ENCODE results near the gene NNMT. TPM values are rescaled to one million over a fixed set of nuclear protein-coding genes. Genes with fewer than 3 reads are reported as not detected.
A peak's percentile ranks its signal among the peaks of the same experiment; 100 is the strongest.

NNMT gene
- polyA plus RNA-seq, 1 experiment: 188 TPM

DNA sequence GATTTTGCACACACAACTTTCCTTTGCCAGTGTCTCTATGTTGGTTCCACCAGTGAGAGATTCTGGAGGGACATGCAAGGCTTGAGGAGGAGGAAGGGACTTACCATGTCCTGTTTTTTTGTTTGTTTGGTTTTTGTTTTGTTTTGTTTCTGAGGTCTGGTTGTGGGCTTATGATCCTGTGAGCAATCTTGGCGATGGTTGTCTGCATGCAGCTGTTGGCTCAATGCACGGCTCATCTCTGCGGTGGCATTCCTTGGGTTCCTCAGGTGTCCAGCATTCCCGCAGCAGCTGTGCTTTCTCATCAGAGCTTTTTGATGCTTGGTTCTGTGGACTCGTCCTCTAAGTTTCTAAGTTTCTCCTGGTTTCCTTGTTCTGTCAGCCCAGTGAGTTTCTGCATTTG is 4.8 kb upstream of the NNMT start:
- ChIA-PET POLR2A (no interaction called here), CTCF (interaction anchor here (0.5 to 5.2 kb wide), 3 partner anchors 10 to 71 kb away, joined by 4 to 37 read pairs (median 4); no protein-coding TSS in a partner anchor)
- H3K9me3 ChIP-seq (ENCODE audit: control insufficient read depth, insufficient read depth, low read length): no peaks in the 10 kb centered on the region
- TF ChIP-seq, protein P1, sequence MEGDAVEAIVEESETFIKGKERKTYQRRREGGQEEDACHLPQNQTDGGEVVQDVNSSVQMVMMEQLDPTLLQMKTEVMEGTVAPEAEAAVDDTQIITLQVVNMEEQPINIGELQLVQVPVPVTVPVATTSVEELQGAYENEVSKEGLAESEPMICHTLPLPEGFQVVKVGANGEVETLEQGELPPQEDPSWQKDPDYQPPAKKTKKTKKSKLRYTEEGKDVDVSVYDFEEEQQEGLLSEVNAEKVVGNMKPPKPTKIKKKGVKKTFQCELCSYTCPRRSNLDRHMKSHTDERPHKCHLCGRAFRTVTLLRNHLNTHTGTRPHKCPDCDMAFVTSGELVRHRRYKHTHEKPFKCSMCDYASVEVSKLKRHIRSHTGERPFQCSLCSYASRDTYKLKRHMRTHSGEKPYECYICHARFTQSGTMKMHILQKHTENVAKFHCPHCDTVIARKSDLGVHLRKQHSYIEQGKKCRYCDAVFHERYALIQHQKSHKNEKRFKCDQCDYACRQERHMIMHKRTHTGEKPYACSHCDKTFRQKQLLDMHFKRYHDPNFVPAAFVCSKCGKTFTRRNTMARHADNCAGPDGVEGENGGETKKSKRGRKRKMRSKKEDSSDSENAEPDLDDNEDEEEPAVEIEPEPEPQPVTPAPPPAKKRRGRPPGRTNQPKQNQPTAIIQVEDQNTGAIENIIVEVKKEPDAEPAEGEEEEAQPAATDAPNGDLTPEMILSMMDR (IDR thresholded peaks at IDR 0.05; ENCODE audit: low read depth, low read length): no peak
- DNase-seq (ENCODE audit: low read depth, low spot score): peak; percentile 49
- H3K27ac ChIP-seq (ENCODE audit: low read depth, low read length): peak overlapping the region; percentile 59
- H3K27me3 ChIP-seq (ENCODE audit: control insufficient read depth, insufficient read depth, low read length): no peaks in the 10 kb centered on the region
- H3K4me3 ChIP-seq (ENCODE audit: low read depth, low read length): no peak overlapping the region; the same call in 1 of the 2 replicates

DNA sequence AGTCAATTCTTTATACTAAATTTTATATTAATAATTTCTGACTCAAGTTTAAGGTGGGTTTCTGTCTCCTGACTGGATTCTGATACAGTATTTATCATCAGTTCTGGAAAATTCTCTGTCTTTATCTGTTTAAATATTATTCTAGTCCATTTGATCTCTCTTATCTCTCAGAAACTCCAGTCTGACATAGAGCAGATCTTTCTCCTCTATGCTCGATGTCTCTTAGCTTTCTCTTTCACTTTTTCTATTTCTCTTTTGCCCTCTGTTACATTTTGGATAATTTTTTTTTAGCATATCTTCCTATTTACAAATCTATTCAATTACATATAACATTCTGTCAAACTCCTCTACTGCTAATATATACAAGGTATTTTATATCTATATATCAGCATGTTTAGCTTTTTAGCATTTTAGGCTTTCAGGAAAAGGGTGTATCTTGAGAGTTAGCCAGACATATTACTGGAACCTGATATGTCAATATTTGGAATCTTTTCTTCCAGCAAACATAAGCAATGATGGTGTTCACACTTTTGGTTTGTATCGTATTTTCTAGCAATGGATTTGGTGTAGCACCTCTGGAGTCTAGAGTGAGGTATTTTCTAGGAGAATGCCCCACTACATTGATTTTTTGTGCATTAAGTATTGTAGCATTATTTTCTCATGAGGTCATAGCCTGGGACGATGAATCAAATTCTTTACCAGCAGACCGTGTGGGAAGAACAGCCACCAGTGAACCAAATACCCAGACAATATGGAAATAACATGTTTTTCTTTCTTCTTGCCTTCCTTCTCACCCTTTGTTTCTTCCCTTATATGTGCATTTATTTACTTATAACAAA is 4.1 kb upstream of the NNMT start:
- ChIA-PET CTCF (interaction anchor here (5.2 kb wide), 1 partner anchor 11 kb away, joined by 37 read pairs; no protein-coding TSS in a partner anchor), POLR2A (no interaction called here)
- TF ChIP-seq, protein P1 (IDR thresholded peaks at IDR 0.05; ENCODE audit: low read depth, low read length): no peak
- Histone ChIP-seq H3K27me3 (ENCODE audit: control insufficient read depth, insufficient read depth, low read length) (no peaks in the 10 kb centered on the region), H3K9me3 (ENCODE audit: control insufficient read depth, insufficient read depth, low read length) (no peaks in the 10 kb centered on the region), H3K4me3 (ENCODE audit: low read depth, low read length) (peak overlapping the region; percentile 21), H3K27ac (ENCODE audit: low read depth, low read length) (no peak overlapping the region)
- DNase-seq (ENCODE audit: low read depth, low spot score): no peak

DNA sequence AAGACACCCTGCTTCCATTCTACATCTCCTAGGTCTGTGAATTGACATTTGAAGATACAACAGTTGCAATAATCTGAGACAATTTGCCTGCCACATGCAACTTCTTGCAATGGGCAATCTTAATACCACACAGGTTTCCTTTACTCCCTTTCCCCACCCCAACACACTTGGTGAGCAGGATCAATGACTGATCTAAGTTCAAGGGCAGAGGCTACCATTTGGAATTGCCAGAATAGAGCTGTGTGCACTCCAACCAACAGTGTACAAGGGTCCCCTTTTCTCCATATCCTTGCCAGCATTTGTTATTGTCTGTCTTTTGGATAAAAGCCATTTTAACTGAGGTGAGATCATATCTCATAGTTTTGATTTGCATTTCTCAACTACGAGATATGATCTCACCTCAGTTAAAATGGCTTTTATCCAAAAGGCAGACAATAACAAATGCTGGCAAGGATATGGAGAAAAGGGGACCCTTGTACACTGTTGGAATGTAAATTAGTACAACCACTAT is 2.9 kb upstream of the NNMT start:
- TF ChIP-seq, protein P1 (IDR thresholded peaks at IDR 0.05; ENCODE audit: low read depth, low read length): no peak
- Histone ChIP-seq H3K27ac (ENCODE audit: low read depth, low read length) (no peak overlapping the region), H3K27me3 (ENCODE audit: control insufficient read depth, insufficient read depth, low read length) (no peaks in the 10 kb centered on the region), H3K9me3 (ENCODE audit: control insufficient read depth, insufficient read depth, low read length) (no peaks in the 10 kb centered on the region), H3K4me3 (ENCODE audit: low read depth, low read length) (no peak overlapping the region)
- ChIA-PET POLR2A (no interaction called here), CTCF (interaction anchor here (0.6 to 5.2 kb wide), 3 partner anchors 10 to 12 kb away, joined by 3 to 37 read pairs (median 3); no protein-coding TSS in a partner anchor)
- no peak for DNase-seq (ENCODE audit: low read depth, low spot score)

DNA sequence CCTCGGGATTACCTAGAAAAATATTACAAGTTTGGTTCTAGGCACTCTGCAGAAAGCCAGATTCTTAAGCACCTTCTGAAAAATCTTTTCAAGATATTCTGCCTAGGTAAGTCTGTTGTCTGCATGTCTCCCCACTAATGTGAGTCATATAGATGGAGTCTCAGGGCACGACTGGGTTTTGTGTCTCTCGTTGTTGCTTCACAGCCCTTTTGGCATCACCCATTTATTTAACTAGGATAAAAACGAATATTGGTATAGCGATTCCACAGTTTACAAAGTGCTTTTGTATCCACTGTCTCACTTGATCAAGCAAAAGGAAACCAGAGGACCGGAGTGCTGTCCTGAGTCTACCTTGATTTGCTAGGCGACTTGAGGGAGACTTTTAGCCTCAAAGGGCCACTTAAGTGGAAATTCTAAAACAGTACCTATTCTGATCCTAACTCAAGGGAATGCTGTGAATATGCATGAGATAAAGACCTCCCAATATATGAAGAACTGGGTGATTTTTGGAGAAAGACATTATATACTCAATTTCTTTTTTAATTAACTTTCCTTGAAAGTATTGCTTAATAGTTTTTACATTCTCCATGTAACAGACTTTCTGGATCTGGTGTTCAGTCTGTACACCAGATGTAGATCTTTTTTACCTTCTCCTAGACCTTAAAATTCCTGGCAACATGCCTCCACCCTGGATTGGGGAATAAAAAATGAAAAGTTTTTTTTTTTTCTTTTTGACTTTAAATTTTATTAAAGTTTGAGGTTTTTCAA is 590 bp downstream of the NNMT start:
- TF ChIP-seq, protein P1 (IDR thresholded peaks at IDR 0.05; ENCODE audit: low read depth, low read length): no peak
- peak overlapping the region; percentile 99 for H3K27ac ChIP-seq (ENCODE audit: low read depth, low read length)
- no peak for DNase-seq (ENCODE audit: low read depth, low spot score)
- H3K27me3 ChIP-seq (ENCODE audit: control insufficient read depth, insufficient read depth, low read length): no peaks in the 10 kb centered on the region
- ChIA-PET CTCF (interaction anchor here (1.6 kb wide), 1 partner anchor 15 kb away, joined by 13 read pairs; no protein-coding TSS in a partner anchor), POLR2A (interaction anchor here (0.8 to 1.0 kb wide), 3 partner anchors 18 to 102 kb away, joined by 3 to 5 read pairs (median 3); no protein-coding TSS in a partner anchor)
- no peaks in the 10 kb centered on the region for H3K9me3 ChIP-seq (ENCODE audit: control insufficient read depth, insufficient read depth, low read length)
- peak overlapping the region; percentile 67 for H3K4me3 ChIP-seq (ENCODE audit: low read depth, low read length)

Data from AG04450 (cell line).